Ramos (cell line): ENCODE data around the gene NCKAP5L.

ENCODE experiments used
- in situ Hi-C: fragments of 300-500 bp; cut with MboI; formaldehyde crosslinking; loops from one replicate; pipeline ENCODE4 v1.14.3; 2022; ENCODE audit warnings: low sequenced_read_pairs; ENCODE audit not compliant: unreplicated experiment

Gene NCKAP5L

DNA sequence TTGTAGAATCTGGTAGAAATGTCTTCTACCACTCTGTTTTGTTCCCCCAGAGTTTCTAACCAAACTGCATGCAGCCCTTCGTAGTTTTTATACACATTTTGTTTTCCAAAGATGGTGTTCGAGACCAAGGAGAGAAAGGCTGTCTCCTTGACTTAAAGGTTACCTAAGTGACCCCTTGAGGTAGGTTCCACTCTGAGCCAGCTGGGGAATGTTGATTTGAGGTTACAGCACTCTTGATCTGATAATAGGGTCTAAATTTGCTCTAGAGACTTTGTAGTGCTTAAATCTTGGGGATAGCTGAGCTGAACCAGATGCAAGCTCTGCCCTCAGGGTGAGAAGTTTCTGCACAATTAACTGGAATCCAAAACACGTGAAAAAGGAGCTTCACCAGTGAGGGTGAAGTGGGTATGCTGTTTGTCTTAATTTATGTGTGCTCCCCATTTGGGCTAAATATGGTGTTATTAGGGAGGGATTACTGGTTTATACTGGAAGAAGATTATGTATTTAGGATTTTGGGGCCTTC, 83.8 kb downstream of the NCKAP5L start:
- in situ Hi-C loops, result no loop called here

DNA sequence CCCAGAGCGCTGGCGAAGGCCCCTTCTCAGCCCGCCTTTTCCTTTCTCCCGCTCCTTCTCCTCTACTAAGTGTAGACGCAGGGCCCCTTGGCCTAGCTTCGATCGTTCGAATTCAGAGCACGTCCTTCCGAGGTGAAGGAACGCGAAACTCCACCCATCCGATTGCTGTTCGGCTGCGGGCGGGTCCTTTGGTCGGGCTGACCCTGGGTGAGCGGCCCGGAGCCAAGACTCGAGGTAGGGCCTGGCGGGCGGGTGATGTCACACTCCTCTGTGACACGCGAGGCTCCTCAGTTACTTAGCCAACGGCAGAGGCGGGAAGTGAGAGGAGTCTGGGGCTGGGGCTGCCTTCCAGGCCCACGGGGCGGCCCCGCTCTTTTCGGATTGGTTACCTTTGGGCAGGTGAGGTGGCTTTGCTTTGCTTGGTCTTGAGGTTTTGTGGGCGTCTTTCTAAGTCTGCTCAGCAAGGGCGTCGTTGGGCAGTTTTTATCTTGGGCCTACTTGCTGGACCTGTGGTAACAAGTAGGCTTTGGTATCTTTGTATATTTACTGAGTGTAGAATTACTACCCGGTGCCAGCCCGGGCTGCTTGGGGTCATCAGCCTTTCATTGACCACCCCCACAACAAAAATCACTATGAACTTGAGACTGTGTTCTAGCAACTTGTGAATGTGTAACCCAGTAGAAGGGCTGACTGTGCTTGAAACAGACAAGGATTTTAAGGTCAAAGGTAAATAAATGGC, 86.2 kb downstream of the NCKAP5L start:
- in situ Hi-C loops, result no loop called here
